Activated CD4-positive, alpha-beta T cell treated with anti-CD3 and anti-CD28 coated beads, Interleukin-2, amount 50 U/mL, for 1 hour (primary cell): ENCODE results near the gene ACAT1.
"Not testable (repeated sequence)": the region's sequence is repeated elsewhere in the genome, so short reads cannot be mapped to it uniquely, and the experiment has no call there.

Experiments used
- DNase-seq: peaks from one replicate; pipeline ENCODE4 v3.0.0-alpha.2; 2020

ACAT1 gene

DNA sequence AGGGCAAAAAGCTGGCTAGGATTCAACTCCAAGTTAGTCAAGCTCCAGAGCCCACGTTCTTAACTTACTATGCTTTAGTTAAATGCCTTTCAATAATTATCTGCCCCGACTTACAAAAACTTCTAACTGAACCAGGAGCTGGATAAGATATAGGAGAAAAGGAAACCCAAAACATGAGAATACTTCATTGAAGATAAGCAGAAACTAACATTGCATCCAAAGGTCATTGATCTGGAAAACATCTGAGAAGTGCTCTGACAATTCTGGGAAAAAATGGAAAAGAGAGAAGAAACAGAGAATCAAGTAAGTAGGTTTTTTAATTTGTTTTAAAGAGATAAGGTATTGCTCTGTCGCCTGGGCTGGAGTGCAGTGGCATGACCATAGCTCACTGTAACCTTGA, 27.2 kb downstream of the ACAT1 start:
- no peak for DNase-seq

DNA sequence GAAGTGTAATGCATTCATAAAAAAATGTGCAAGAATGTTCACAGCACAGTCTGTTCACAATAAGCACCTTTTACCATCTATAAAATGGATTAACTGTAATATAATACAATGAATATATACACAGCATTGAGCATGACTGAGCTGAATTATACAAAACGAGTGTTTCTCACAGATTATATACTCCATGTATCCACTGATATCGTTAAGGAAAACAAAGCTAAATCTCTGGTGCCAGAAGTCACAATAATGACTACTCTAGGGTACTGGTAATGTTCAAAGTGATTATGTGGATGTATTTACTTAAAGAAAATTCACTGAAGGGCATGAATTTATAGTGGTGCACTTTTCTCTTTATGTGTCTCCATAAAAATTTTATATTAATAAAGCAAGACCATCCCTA, 33.2 kb downstream of the ACAT1 start:
- DNase-seq, result no peak

DNA sequence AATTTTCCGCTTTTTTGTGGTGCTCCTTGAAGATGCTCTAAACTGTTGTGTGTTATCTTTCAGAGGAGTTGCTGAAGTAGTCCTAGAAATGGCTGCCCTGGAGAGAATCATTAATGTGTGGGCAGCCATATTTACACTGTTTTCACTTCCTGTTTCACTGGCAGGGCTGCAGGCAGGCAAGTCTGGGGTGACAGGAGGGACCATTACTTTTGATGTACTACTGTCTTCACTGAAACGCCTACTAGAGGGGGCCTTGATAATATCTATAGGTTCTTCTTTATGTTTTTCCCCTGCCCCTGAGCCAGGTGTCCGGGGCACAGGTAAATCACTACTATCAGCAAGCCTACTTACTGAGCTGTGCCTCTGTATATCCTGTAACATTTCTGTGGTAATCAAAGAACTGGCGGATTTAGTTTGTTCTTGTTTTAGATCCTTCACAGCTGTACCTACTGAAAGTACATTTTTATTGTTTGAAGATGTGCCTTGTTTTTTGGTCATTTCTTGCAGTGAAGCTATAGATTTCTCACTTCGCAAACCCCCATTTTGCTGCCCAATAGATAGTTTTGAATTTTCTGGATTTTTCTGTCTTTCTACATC, 39.7 kb downstream of the ACAT1 start:
- no peak for DNase-seq

DNA sequence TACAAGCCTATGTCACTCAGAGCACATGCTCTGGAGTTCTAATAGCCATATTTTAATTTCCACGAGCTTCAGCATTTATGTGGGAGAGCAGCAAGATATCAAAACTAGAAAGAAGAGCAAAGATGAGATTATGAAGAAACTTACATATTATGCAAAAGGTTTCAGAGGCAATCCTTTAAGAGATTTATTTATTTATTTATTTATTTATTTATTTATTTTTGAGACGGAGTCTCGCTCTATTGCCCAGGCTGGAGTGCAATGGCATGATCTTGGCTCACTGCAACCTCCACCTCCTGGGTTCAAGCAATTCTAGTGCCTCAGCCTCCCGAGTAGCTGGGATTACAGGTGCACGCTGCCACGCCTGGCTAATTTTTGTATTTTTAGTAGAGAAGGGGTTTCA, 41.5 kb downstream of the ACAT1 start:
- not testable (repeated sequence) for DNase-seq

DNA sequence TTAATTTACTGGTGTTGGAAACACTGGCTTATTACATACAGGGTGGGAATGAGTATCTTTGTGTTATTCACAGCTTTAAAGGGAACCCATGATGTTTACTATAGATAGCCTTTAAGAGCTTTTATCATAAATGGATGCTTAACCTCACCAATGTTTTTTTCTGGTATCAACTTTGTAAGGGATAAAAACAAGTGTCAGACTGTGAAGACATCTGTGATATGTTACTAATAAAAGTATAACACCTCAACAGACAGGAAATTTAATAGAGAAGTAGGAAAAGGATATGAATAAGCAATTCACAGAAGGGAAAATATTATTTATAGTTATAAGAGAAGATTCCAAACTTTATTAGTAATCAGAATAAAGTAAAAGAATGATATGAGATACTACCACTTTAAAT, 46.3 kb downstream of the ACAT1 start:
- no peak for DNase-seq

DNA sequence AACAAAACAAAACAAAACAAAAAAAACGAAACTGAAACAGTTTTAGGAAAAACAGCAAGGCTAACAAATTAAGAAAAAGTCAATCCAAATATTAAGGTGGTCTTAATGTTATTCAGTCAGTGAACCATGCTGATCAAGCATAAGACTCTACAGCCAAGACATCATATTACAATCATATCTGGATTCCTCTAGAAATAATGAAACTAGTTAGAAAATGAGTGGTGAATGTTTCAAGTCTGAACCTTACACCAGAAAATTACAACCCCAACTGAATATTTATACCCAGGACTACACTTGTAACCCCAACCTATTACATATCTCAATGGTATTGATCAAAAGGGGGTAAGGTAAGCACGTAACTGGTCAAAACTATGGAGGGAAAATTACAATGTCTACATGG, 48.8 kb downstream of the ACAT1 start:
- DNase-seq, result no peak

DNA sequence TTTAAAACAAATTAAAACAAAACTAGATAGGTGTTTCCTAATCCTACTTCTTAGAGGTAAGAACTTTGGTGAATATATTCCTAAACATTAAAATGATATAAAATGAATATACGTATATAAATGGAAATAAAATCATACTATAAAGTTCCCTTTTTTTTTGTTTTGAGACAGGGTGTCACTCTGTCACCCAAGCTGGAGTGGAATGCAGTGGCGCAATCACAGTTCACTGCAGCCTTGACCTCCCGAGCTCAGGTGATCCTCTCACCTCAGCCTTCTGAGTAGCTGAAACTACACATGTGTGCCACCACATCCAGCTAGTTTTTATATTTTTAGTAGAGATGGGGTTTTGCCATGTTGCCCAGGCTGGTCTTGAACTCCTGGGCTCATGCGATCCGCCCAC, 56.2 kb downstream of the ACAT1 start:
- DNase-seq, result no peak

DNA sequence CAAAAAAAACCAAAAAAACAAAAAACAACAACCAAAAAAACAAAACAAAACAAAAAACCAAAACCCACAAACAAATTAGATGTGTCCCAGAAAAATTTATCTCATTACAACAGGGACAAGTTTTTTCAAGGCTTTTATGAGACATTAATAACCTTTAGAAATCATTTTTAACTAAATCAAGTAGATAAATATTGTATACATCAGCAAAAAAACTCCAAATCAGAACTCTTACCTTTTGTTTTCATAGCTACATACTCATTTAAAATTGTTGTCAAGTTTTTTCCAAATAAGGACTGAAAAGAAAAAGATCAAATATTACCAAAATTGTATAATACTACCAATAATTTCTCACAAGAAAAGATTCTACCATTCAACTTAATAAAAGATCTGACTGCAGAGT, 72.4 kb downstream of the ACAT1 start:
- no peak for DNase-seq

DNA sequence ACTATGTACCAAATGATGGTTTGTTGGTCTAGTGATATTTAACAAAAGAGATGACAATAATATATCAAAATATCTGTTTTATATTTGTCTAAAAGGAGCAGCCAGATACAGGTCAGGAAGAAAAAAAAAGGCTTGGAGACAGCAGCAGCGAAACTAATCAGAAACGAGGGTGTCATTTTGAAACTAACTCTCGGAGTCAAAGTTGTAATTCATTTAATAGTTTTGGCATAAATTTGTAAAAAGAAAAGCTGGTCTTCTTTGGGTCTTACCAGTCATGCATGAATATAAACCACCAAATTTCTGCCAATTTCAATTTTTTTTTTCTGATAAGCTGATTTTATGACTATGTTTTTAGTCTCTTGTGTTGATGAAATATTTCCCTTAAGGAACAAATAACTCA, 75.5 kb downstream of the ACAT1 start:
- DNase-seq, result no peak
